Effector CD8-positive, alpha-beta T cell (primary cell): ENCODE measurements around the gene SCFD2.
"Not testable (repeated sequence)": the region's sequence is repeated elsewhere in the genome, so short reads cannot be mapped to it uniquely, and the experiment has no call there.

Source experiments
- DNase-seq: peaks from one replicate; lab custom pipeline; 2025; lab: John Stamatoyannopoulos, UW

The SCFD2 gene

GRCh38 chr4:53139256-53139655 is 226.6 kb downstream of the SCFD2 start:
- not testable (repeated sequence) for DNase-seq

- DNase-seq: no peak
Observed at GRCh38 chr4:53137468-53137867, 228.4 kb downstream of the SCFD2 start.

GRCh38 chr4:53136954-53137353 is 228.9 kb downstream of the SCFD2 start:
- DNase-seq: no peak

GRCh38 chr4:53132132-53132891 is 233.5 kb downstream of the SCFD2 start:
- no peak for DNase-seq

- DNase-seq: no peak
Observed at GRCh38 chr4:53131562-53131925, 234.3 kb downstream of the SCFD2 start.

- no peak for DNase-seq
Observed at GRCh38 chr4:53130896-53131561, 234.8 kb downstream of the SCFD2 start.

GRCh38 chr4:53128706-53129357 is 237.0 kb downstream of the SCFD2 start:
- DNase-seq: no peak

GRCh38 chr4:53128231-53128630 is 237.6 kb downstream of the SCFD2 start:
- no peak for DNase-seq

GRCh38 chr4:53127365-53127764 is 238.5 kb downstream of the SCFD2 start:
- no peak for DNase-seq

- no peak for DNase-seq
Observed at GRCh38 chr4:53126099-53126498, 239.8 kb downstream of the SCFD2 start.

- no peak for DNase-seq
Observed at GRCh38 chr4:53123819-53124218, 242.0 kb downstream of the SCFD2 start.

- DNase-seq: no peak
Observed at GRCh38 chr4:53123171-53123570, 242.7 kb downstream of the SCFD2 start.

GRCh38 chr4:53122280-53123116 is 243.4 kb downstream of the SCFD2 start:
- no peak for DNase-seq

GRCh38 chr4:53121264-53121865 is 244.5 kb downstream of the SCFD2 start:
- no peak for DNase-seq

- DNase-seq: no peak
Observed at GRCh38 chr4:53120778-53121177, 245.1 kb downstream of the SCFD2 start.

- no peak for DNase-seq
Observed at GRCh38 chr4:53119680-53120079, 246.2 kb downstream of the SCFD2 start.

GRCh38 chr4:53118676-53119075 is 247.2 kb downstream of the SCFD2 start:
- DNase-seq: no peak

GRCh38 chr4:53116954-53117353 is 248.9 kb downstream of the SCFD2 start:
- DNase-seq: no peak

GRCh38 chr4:53113431-53114225 is 252.2 kb downstream of the SCFD2 start:
- DNase-seq: no peak

- DNase-seq: no peak
Observed at GRCh38 chr4:53105313-53105712, 260.5 kb downstream of the SCFD2 start.

GRCh38 chr4:53103481-53103880 is 262.4 kb downstream of the SCFD2 start:
- no peak for DNase-seq
